Suprapubic skin (tissue), 4 donors: ENCODE measurements around the gene VDAC1. TPM values are rescaled to one million over a fixed set of nuclear protein-coding genes. Genes with fewer than 3 reads are reported as not detected.

Experiments
- DNase-seq, 2 donors: peaks; one replicate each; pipeline ENCODE4 v3.0.0-alpha.2; 2019; ENCODE audit warnings: low spot score in 2 of 2
- H3K27ac ChIP-seq: fragments of 200-600 bp; sonication (generic); one replicate; pipeline ENCODE4 v1.5.1; 2019
- H3K27me3 ChIP-seq: fragments of 200-600 bp; sonication (generic); one replicate; pipeline ENCODE4 v1.5.1; 2019
- H3K36me3 ChIP-seq: fragments of 200-600 bp; sonication (generic); one replicate; pipeline ENCODE4 v1.5.1; 2019
- H3K4me1 ChIP-seq: fragments of 200-600 bp; sonication (generic); one replicate; pipeline ENCODE4 v1.5.1; 2019
- H3K4me3 ChIP-seq: fragments of 200-600 bp; sonication (generic); one replicate; pipeline ENCODE4 v1.5.1; 2019; ENCODE audit warnings: mild to moderate bottlenecking
- H3K9me3 ChIP-seq: fragments of 200-600 bp; sonication (generic); one replicate; pipeline ENCODE4 v1.5.1; 2019
- EP300 ChIP-seq: sonication (generic); formaldehyde crosslinking; IDR thresholded peaks from one replicate; pipeline ENCODE4 v1.6.1; 2017; ENCODE audit warnings: antibody characterized with exemption
- POLR2A ChIP-seq, 2 donors: fragments of 450-650 bp; IDR thresholded peaks; one replicate each; pipeline ENCODE4 v1.6.1; 2017; ENCODE audit warnings: antibody characterized with exemption in 2 of 2, mild to moderate bottlenecking in 2 of 2, moderate library complexity in 2 of 2
- POLR2AphosphoS5 ChIP-seq, 3 donors: sonication (generic); formaldehyde crosslinking; IDR thresholded peaks; one replicate each; pipeline ENCODE4 v1.6.1; 2017; ENCODE audit warnings: antibody characterized with exemption in 3 of 3
- WGBS: methylation state at CpG from one replicate; pipeline ENCODE4 v1.1.5; 2018; 5-methylcytosine and 5-hydroxymethylcytosine counted together
- total RNA-seq, 4 donors: library from RNA; depleted of rRNA; stranded (reverse); fragments of >200 nt; gene quantifications; one replicate each; pipeline ENCODE4 v1.1.0, GENCODE V29; 2016
- TF ChIP-seq, protein P1 (sequence below), 2 donors: fragments of 200-600 bp in 1 of 2; fragments of 450-650 bp in 1 of 2; sonication (generic) in 1 of 2; IDR thresholded peaks; one replicate each; pipeline ENCODE4 v1.5.1; 2016 to 2019; ENCODE audit warnings: antibody characterized with exemption in 2 of 2, mild to moderate bottlenecking in 1 of 2, moderate library complexity in 1 of 2

The VDAC1 gene
- total RNA-seq, 4 donors from 2014 or later = 106 to 194 (median 162) TPM

DNA sequence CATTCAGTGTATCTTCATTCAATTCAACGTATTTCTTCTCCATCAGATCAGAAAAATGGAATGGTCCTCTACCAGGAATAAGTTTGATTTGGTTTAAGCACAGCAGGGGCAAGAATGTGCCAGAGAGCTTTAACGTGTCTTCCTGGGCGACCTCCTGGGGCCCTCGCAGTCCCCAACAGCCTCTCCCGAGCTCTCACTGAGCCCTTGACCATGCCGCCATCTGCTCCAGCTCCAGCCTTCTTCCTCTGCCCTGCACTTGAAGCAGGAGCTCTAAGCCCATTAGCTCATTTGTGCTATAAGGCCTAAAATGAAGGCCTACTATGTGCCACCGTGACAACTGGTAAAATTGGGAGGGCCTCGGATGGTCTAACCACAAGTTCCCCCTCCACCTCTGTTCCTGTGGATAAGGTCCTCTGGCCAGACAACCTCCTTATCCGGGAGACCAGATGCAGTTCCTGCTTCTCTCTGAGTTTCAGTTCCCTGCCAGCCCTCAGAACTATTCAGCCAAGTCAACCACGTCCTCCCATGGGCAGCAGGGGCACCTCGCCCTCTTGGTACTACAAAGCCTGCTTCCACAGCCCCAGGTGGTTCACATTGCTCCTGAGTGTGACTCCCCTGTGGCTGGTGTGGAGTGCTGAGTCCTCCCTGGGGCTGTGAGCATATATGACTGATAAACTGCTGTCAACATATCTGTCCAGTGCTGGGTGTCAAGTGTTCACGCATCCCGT is 72.2 kb downstream of the VDAC1 start:
- H3K9me3 ChIP-seq = no peaks in the 10 kb centered on the region
- no peak overlapping the region for H3K4me3 ChIP-seq
- no peaks in the 10 kb centered on the region for H3K27me3 ChIP-seq
- H3K4me1 ChIP-seq = peaks cover 9% of the 10 kb centered on the region
- no peaks in the 10 kb centered on the region for H3K36me3 ChIP-seq
- no peak overlapping the region for H3K27ac ChIP-seq
- TF ChIP-seq POLR2A (IDR thresholded peaks at IDR 0.05) (no peak), EP300 (no peak), POLR2AphosphoS5 (IDR thresholded peaks at IDR 0.05) (no peak)
- TF ChIP-seq, protein P1, sequence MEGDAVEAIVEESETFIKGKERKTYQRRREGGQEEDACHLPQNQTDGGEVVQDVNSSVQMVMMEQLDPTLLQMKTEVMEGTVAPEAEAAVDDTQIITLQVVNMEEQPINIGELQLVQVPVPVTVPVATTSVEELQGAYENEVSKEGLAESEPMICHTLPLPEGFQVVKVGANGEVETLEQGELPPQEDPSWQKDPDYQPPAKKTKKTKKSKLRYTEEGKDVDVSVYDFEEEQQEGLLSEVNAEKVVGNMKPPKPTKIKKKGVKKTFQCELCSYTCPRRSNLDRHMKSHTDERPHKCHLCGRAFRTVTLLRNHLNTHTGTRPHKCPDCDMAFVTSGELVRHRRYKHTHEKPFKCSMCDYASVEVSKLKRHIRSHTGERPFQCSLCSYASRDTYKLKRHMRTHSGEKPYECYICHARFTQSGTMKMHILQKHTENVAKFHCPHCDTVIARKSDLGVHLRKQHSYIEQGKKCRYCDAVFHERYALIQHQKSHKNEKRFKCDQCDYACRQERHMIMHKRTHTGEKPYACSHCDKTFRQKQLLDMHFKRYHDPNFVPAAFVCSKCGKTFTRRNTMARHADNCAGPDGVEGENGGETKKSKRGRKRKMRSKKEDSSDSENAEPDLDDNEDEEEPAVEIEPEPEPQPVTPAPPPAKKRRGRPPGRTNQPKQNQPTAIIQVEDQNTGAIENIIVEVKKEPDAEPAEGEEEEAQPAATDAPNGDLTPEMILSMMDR (IDR thresholded peaks at IDR 0.05) = no peak
- DNase-seq = no peak
- WGBS = 78% methylated on average over 12 of the region's 13 CpGs

DNA sequence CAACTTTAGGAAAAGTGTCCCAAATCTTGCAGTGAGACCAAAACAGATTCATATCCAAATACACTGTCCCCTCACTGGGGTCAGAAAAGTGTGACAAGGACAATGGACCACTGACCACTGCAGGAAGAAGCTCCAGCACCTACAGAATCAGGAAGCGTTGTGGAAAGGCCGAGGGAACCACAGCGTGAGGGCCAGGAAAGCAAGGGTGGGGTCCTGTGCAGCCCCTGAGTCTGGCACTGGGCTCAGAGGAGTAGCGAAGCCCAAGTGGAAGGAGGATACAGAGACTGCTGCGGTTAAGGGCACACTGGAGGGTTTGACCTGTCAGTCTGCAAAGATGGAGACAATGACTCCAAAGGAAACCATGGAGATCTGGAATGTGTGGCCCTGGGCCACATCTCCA is 73.2 kb downstream of the VDAC1 start:
- Histone ChIP-seq H3K9me3 (no peaks in the 10 kb centered on the region), H3K36me3 (no peaks in the 10 kb centered on the region), H3K4me1 (peaks cover 9% of the 10 kb centered on the region), H3K4me3 (no peak overlapping the region), H3K27me3 (no peaks in the 10 kb centered on the region), H3K27ac (no peak overlapping the region)
- DNase-seq = no peak
- WGBS = 95% methylated on average over 5 of the region's 5 CpGs
- TF ChIP-seq POLR2A (IDR thresholded peaks at IDR 0.05) (no peak), POLR2AphosphoS5 (IDR thresholded peaks at IDR 0.05) (no peak), EP300 (no peak)
- TF ChIP-seq, protein P1 (IDR thresholded peaks at IDR 0.05) = no peak

DNA sequence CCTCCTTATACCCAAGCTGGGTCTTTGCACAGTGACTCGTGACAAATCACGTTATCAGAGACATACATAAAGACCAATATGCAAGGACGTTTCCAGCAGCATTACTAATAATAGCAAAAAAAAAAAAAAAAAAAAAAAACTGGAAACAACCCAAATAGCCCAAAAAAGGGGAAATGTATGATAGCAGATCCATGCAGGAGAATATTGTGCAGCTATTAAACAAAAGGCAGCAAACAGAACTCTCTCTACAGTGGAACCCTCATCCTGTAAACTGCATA is 74.0 kb downstream of the VDAC1 start:
- no peak overlapping the region for H3K4me3 ChIP-seq
- TF ChIP-seq EP300 (no peak), POLR2A (IDR thresholded peaks at IDR 0.05) (no peak), POLR2AphosphoS5 (IDR thresholded peaks at IDR 0.05) (no peak)
- TF ChIP-seq, protein P1 (IDR thresholded peaks at IDR 0.05) = no peak
- no peak overlapping the region for H3K27ac ChIP-seq
- 43% methylated on average over 3 of the region's 3 CpGs for WGBS
- DNase-seq = no peak
- H3K9me3 ChIP-seq = no peaks in the 10 kb centered on the region
- H3K4me1 ChIP-seq = peaks cover 9% of the 10 kb centered on the region
- peaks cover 6% of the 10 kb centered on the region for H3K27me3 ChIP-seq
- H3K36me3 ChIP-seq = no peaks in the 10 kb centered on the region

DNA sequence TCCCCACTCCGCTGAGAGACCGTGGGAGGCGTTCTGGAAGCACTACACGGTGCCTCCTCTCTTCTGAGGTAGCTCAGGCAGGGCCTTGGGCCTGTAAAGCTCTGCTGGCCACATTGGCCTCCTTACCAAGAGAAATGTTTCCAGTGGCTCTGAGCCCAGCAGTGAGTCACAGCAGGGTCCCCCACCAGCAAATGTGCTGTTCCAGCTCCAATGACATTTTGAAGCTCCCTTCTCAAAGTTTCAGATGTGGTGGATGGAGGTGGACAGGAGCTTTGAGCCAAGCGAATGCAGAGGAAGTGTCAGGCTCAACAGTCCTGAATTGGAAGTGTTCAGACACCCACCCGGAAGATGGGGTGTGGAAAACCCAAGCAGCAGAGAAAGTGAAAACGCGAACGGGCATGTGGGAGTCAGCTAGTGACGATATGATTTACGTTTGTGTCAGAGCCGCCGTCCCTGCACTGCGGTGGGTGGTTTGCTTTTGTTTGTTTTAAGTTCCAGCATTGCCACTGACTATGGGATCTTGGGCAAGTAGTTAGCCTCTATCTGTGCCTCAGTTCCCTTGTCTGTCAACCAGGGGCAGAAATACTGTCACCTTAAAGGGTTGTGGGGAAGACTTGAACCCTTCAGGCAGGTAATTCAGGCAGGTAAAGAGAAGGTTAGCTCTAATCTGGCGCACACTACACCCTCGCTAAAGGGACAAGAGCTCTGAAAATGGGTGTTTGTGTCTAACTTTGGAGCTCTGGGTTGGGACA is 74.5 kb downstream of the VDAC1 start:
- H3K27ac ChIP-seq = no peak overlapping the region
- H3K4me3 ChIP-seq = no peak overlapping the region
- H3K4me1 ChIP-seq = peaks cover 9% of the 10 kb centered on the region
- peaks cover 6% of the 10 kb centered on the region for H3K27me3 ChIP-seq
- H3K9me3 ChIP-seq = no peaks in the 10 kb centered on the region
- TF ChIP-seq POLR2AphosphoS5 (IDR thresholded peaks at IDR 0.05) (no peak), EP300 (no peak), POLR2A (IDR thresholded peaks at IDR 0.05) (no peak)
- TF ChIP-seq, protein P1 (IDR thresholded peaks at IDR 0.05) = no peak
- WGBS = 53% methylated on average over 11 of the region's 16 CpGs
- DNase-seq = no peak
- H3K36me3 ChIP-seq = no peaks in the 10 kb centered on the region

DNA sequence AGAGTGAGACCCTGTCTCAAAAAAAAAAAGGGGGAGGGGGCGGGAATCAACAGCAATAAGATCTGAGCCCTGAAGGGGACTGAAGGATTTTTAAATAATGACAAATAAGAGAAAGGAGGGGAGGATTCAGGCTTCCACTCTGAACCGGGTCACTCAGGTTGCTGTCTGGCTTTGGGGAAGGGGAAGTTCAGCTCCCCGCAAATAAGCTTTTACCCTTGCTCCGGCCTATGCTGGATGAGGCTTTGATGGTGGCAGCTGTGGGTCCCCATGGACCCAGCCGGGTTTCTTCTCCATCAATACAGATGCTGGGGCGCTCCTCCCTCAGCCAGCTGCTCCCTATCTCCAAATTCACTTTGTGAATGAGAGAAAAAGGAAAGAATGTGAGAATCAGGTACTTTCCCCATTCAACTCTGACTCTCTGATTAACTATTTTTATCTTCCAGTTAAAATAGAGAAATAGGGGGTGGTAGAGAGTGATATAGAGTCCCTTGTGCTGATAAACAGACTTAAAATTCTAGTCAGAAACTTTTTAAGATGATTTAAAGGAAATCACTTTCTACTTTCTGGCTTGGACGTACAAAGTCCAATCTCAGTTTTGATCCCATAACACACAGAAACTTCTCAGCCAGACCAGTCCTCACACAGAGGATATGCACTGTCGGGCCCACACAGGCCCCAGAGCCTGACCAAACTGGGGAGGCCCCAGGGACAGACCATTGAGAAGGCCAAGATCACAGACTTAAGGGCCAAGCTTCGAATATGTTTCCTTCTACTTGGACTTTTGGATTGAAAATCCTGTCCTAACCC is 76.0 kb downstream of the VDAC1 start:
- H3K27me3 ChIP-seq = peaks cover 6% of the 10 kb centered on the region
- WGBS = 86% methylated on average over 9 of the region's 9 CpGs

More for the DNA sequence above, 76.0 kb downstream of the VDAC1 start:
- TF ChIP-seq EP300 (no peak), POLR2A (IDR thresholded peaks at IDR 0.05) (no peak), POLR2AphosphoS5 (IDR thresholded peaks at IDR 0.05) (no peak)
- TF ChIP-seq, protein P1 (IDR thresholded peaks at IDR 0.05) = no peak
- no peak overlapping the region for H3K27ac ChIP-seq
- peaks cover 9% of the 10 kb centered on the region for H3K4me1 ChIP-seq
- H3K4me3 ChIP-seq = no peak overlapping the region
- H3K9me3 ChIP-seq = no peaks in the 10 kb centered on the region
- H3K36me3 ChIP-seq = no peaks in the 10 kb centered on the region
- DNase-seq = no peak
